GM12878 (cell line): ENCODE results near the gene ZNF212. TPM values are rescaled to one million over a fixed set of nuclear protein-coding genes. Genes with fewer than 3 reads are reported as not detected.

Source experiments
- ATAC-seq: fragments of 200-7000 bp; cut with Tn5 transposase; 3 replicates; pipeline ENCODE4 v1.9.1; 2020; ENCODE audit warnings: mild to moderate bottlenecking, moderate library complexity
- BruUV-seq: library from RNA; stranded (reverse); fragments of 400-500 nt; replicated peaks from 2 replicates; lab custom pipeline; 2021; lab: Mats Ljungman, UMichigan
- CTCF ChIA-PET: fragments of 300-600 bp; sonication (Branson Sonifier 250); formaldehyde crosslinking; extraction: SDS; loops from one replicate; lab custom pipeline; 2021; ENCODE audit warnings: inconsistent platforms; lab: Yijun Ruan, JAX
- POLR2A ChIA-PET: fragments of 350-600 bp; formaldehyde crosslinking; extraction: SDS; loops from one replicate; lab custom pipeline; 2021; ENCODE audit warnings: inconsistent platforms; lab: Charles Lee
- RAD21 ChIA-PET: fragments of 300-600 bp; sonication (Branson Sonifier 250); formaldehyde crosslinking; loops from one replicate; lab custom pipeline; 2023; ENCODE audit warnings: antibody characterized with exemption; ENCODE audit not compliant: unreplicated experiment; lab: Charles Lee
- SMC1A ChIA-PET: fragments of 300-600 bp; sonication (Branson Sonifier 250); formaldehyde crosslinking; loops from one replicate; lab custom pipeline; 2023; ENCODE audit not compliant: unreplicated experiment, uncharacterized antibody; lab: Charles Lee
- DNase-seq: peaks from one replicate; pipeline ENCODE4 v3.0.0-alpha.2; 2011; ENCODE audit warnings: low read depth, low spot score
- FAIRE-seq: peaks from 3 replicates; lab custom pipeline; 2011; peaks lifted over from hg19 to GRCh38; lab: Jason Lieb, UNC
- H2AFZ ChIP-seq: 2 replicates; pipeline ENCODE4 v1.6.0; 2011; ENCODE audit warnings: low read depth, low read length, control low read depth; ENCODE audit not compliant: control insufficient read depth
- H3K27ac ChIP-seq: 2 replicates; pipeline ENCODE4 v1.5.1; 2011; ENCODE audit warnings: control low read depth; ENCODE audit not compliant: control insufficient read depth, insufficient read depth
- H3K27me3 ChIP-seq, 2 experiments: replicated peaks in 1 of 2; 2 replicates each; pipeline versions ENCODE4 v1.6.0 to v1.6.1; 2011; ENCODE audit warnings: low read length in 1 of 2; ENCODE audit not compliant: control insufficient read depth in 2 of 2, insufficient read depth in 2 of 2
- H3K36me3 ChIP-seq, 2 experiments: 2 replicates each; pipeline ENCODE4 v1.5.1; 2011; ENCODE audit warnings: low read length in 1 of 2; ENCODE audit not compliant: control insufficient read depth in 2 of 2, insufficient read depth in 2 of 2
- H3K4me1 ChIP-seq: 2 replicates; pipeline ENCODE4 v1.6.1; 2011; ENCODE audit warnings: mild to moderate bottlenecking, low read length, moderate library complexity, mixed read lengths; ENCODE audit not compliant: control insufficient read depth, insufficient read depth
- H3K4me2 ChIP-seq: 2 replicates; pipeline ENCODE4 v1.6.0; 2011; ENCODE audit warnings: control low read depth; ENCODE audit not compliant: control insufficient read depth, insufficient read depth
- H3K4me3 ChIP-seq: fragments of 200-600 bp; sonication (generic); 2 replicates; pipeline ENCODE4 v1.5.1; 2016
- H3K79me2 ChIP-seq: 2 replicates; pipeline ENCODE4 v1.6.0; 2011; ENCODE audit warnings: low read length; ENCODE audit not compliant: control insufficient read depth, insufficient read depth
- H3K9ac ChIP-seq: 2 replicates; pipeline ENCODE4 v1.8.0; 2011; ENCODE audit warnings: low read length, control low read depth, mixed read lengths; ENCODE audit not compliant: control insufficient read depth, insufficient read depth
- H3K9me3 ChIP-seq: replicated peaks from 3 replicates; pipeline ENCODE4 v1.5.1; 2011; ENCODE audit warnings: mild to moderate bottlenecking, low read length; ENCODE audit not compliant: control insufficient read depth, insufficient read depth
- H4K20me1 ChIP-seq: 2 replicates; pipeline ENCODE4 v1.6.0; 2011; ENCODE audit not compliant: control insufficient read depth, insufficient read depth
- CEBPB ChIP-seq, 2 experiments: fragments of 150-350 bp in 1 of 2; IDR thresholded peaks; 2 replicates each; pipeline ENCODE4 v1.6.1; 2012 to 2014; ENCODE audit warnings: low read depth in 2 of 2, low read length in 2 of 2, borderline replicate concordance in 1 of 2, inconsistent platforms in 1 of 2
- MXI1 ChIP-seq: fragments of 150-350 bp; IDR thresholded peaks from 2 replicates; pipeline ENCODE4 v1.6.1; 2011; ENCODE audit warnings: low read depth, mild to moderate bottlenecking, inconsistent platforms, low read length, improper control_type of control experiment
- NFXL1 ChIP-seq: fragments of 450-650 bp; IDR thresholded peaks from 2 replicates; pipeline ENCODE4 v1.6.1; 2017; ENCODE audit warnings: antibody characterized with exemption, mild to moderate bottlenecking, borderline replicate concordance
- NRF1 ChIP-seq: conservative IDR thresholded peaks from 2 replicates; pipeline ENCODE4 v1.6.1; 2011; ENCODE audit warnings: mild to moderate bottlenecking, low read depth, low read length, improper control_type of control experiment
- PAX5 ChIP-seq: IDR thresholded peaks from 2 replicates; pipeline ENCODE4 v1.6.1; 2011; ENCODE audit warnings: low read depth, low read length, borderline replicate concordance
- SMC3 ChIP-seq: IDR thresholded peaks from 2 replicates; pipeline ENCODE4 v1.6.1; 2011; ENCODE audit warnings: low read length, improper control_type of control experiment, borderline replicate concordance
- WGBS: methylation state at CpG from one replicate; pipeline ENCODE4 v1.1.6; 2016; ENCODE audit warnings: low lambda C conversion rate; ENCODE audit not compliant: insufficient replicate concordance, insufficient coverage; ENCODE audit errors: missing lambda C conversion rate; 5-methylcytosine and 5-hydroxymethylcytosine counted together
- in situ Hi-C: fragments of 300-500 bp; cut with MboI; formaldehyde crosslinking; loops from 9 replicates; pipeline ENCODE4 v1.14.3; 2018; ENCODE audit warnings: mixed read lengths
- intact Hi-C: fragments of 100-400 bp; cut with micrococcal nuclease; formaldehyde crosslinking; loops from one replicate; pipeline ENCODE4 v1.14.2; 2022; ENCODE audit not compliant: unreplicated experiment
- polyA plus RNA-seq, 11 experiments: library from polyadenylated mRNA; depleted of rRNA in 4 of 11; unstranded in 6 of 11; stranded (reverse) in 5 of 11; fragments of >200 nt; fragmentation: Nextera tagmentation in 4 of 11; fragmentation: Illumina TruSeq in 1 of 11; extraction: Ambion mirVana in 4 of 11; extraction: Trizol in 1 of 11; gene quantifications; 1 replicate in 1 of 11; 2 replicates in 10 of 11; pipeline versions ENCODE4 v1.2.1 to v1.2.3, GENCODE V29; 2011 to 2016; ENCODE audit warnings: inconsistent platforms in 2 of 11, missing spikeins in 2 of 11, low read depth in 1 of 11
- total RNA-seq, 4 experiments: library from RNA; depleted of rRNA in 3 of 4; stranded (reverse); fragments of >200 nt in 3 of 4; fragmentation: Illumina TruSeq in 1 of 4; extraction: Trizol in 1 of 4; gene quantifications; 2 replicates each; pipeline versions ENCODE4 v1.2.1 to v1.2.3, GENCODE V29; 2013 to 2021
- TF ChIP-seq, protein P1 (sequence below): IDR thresholded peaks from 2 replicates; pipeline ENCODE4 v1.6.1; 2012; ENCODE audit warnings: low read depth, low read length, improper control_type of control experiment
- TF ChIP-seq, protein P2 (sequence below): fragments of 450-650 bp; IDR thresholded peaks from 2 replicates; pipeline ENCODE4 v1.6.1; 2017; ENCODE audit warnings: borderline replicate concordance

The ZNF212 gene
- total and polyA plus RNA-seq, 10 of the 15 experiments (the other 5 are each of a cell fraction or from before 2014, with no cell fraction given) = 1.2 to 11.6 (median 5.4) TPM

DNA sequence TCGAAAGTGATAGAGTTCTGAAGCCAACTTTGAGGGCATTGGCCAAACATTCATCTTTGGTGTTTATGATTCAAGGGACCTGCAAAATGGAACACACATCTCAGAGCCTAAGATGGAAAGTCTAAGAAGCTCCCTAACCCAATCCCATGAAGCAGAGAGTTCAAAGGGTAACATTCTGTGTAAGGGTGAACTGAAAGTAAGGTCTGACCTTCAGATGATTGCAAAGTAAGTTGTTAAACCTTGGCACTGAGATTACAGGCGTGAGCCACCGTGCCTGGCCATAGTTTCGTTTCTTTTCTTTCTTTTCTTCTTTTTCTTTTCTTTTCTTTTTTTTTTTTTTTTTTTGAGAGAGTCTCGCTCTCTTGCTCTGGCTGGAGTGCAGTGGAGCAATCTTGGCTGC, 2.2 kb downstream of the ZNF212 start:
- peaks cover 27% of the 10 kb centered on the region for H3K79me2 ChIP-seq
- no peak overlapping the region for H3K4me3 ChIP-seq
- no peak overlapping the region for H3K4me2 ChIP-seq
- no peak overlapping the region for H2AFZ ChIP-seq
- H3K27ac ChIP-seq = no peak overlapping the region
- no peak for FAIRE-seq
- no peak for DNase-seq
- TF ChIP-seq NRF1 (no peak), SMC3 (no peak), PAX5 (no peak), NFXL1 (no peak), MXI1 (no peak), CEBPB (IDR thresholded peaks at IDR 0.05; ENCODE audit: borderline replicate concordance in 1 of 2, low read depth in 2 of 2, low read length in 2 of 2) (no peak)
- TF ChIP-seq, protein P1, sequence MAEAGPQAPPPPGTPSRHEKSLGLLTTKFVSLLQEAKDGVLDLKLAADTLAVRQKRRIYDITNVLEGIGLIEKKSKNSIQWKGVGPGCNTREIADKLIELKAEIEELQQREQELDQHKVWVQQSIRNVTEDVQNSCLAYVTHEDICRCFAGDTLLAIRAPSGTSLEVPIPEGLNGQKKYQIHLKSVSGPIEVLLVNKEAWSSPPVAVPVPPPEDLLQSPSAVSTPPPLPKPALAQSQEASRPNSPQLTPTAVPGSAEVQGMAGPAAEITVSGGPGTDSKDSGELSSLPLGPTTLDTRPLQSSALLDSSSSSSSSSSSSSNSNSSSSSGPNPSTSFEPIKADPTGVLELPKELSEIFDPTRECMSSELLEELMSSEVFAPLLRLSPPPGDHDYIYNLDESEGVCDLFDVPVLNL = no peak
- TF ChIP-seq, protein P2, sequence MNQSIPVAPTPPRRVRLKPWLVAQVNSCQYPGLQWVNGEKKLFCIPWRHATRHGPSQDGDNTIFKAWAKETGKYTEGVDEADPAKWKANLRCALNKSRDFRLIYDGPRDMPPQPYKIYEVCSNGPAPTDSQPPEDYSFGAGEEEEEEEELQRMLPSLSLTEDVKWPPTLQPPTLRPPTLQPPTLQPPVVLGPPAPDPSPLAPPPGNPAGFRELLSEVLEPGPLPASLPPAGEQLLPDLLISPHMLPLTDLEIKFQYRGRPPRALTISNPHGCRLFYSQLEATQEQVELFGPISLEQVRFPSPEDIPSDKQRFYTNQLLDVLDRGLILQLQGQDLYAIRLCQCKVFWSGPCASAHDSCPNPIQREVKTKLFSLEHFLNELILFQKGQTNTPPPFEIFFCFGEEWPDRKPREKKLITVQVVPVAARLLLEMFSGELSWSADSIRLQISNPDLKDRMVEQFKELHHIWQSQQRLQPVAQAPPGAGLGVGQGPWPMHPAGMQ = no peak
- no peaks in the 10 kb centered on the region for H3K27me3 ChIP-seq
- no TSS peak for BruUV-seq
- intact Hi-C loops (no loop called here), in situ Hi-C loops (no loop called here)
- peaks cover 2% of the 10 kb centered on the region; the same call in 2 of the 3 replicates for H3K9me3 ChIP-seq
- POLR2A ChIA-PET = no interaction called here
- CTCF ChIA-PET = interaction anchor here (0.6 kb wide), 1 partner anchor 18 kb away, joined by 4 read pairs; no protein-coding TSS in a partner anchor
- H4K20me1 ChIP-seq = no peaks in the 10 kb centered on the region
- no peak overlapping the region for H3K9ac ChIP-seq
- WGBS = 96% methylated on average over 4 of the region's 5 CpGs
- peaks cover 17% of the 10 kb centered on the region for H3K4me1 ChIP-seq
- RAD21 ChIA-PET = no interaction called here
- no peak for ATAC-seq
- H3K36me3 ChIP-seq = no peaks in the 10 kb centered on the region
- SMC1A ChIA-PET = no interaction called here
